Measurements from ENCODE around the gene AANAT. TPM values are rescaled to one million over a fixed set of nuclear protein-coding genes. Genes with fewer than 3 reads are reported as not detected.
A peak's percentile ranks its signal among the peaks of the same experiment; 100 is the strongest.

AANAT gene
- total RNA-seq = not detected
- not detected for total RNA-seq (2013)
- 0 to 0.18 (median 0.06) reads per million in 29 experiments for total RNA-seq

DNA sequence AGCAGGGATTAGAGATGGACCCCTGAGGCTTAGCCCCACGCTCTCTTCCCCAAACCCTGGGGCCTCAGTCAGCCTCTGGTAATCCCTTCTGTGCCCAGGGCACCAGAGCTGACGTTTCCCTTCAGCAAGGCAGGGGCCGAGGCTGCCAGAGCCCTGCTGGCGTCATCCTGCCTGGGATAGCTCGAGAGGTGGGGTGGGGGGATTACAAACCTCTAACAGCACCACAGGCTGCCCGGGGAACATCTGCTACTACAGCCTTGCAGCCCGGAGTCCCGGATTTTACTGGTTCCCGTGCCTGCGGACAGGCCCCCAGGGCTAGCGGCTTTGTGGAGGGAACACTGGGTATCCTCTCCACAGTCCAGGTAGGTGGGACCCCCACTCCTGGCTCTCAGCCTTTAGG, at the start of gene AANAT:
Gene AANAT (plus strand): TSS at position 238 of the 400 bp plus-strand sequence. CDS start 1,144 bp downstream, outside the sequence.
- Histone ChIP-seq H3K27ac (ENCODE audit: low read length) (no peak within 1 kb of the TSS), H3K4me1 (ENCODE audit: control insufficient read depth in 1 of 2, extremely low read depth in 1 of 2, insufficient read depth in 2 of 2, low read length in 2 of 2) (peaks cover 0 to 6% of the 10 kb centered on the region in 2 experiments), H3K36me3 (ENCODE audit: control insufficient read depth in 2 of 2, extremely low read depth in 1 of 2, insufficient read depth in 1 of 2, low read length in 1 of 2) (peaks cover 9 to 14% of the 10 kb centered on the region in 2 donors), H3K9me3 (no peaks in the 10 kb centered on the region), H3K27me3 (replicated peaks in 1 of 2; ENCODE audit: control insufficient read depth in 2 of 2, extremely low read depth in 1 of 2, insufficient read depth in 2 of 2, low read length in 1 of 2) (peaks cover 0 to 2% of the 10 kb centered on the region in 2 experiments), H3K4me3 (ENCODE audit: control insufficient read depth in 1 of 2, extremely low read depth in 1 of 2, low read length in 1 of 2) (no peak within 1 kb of the TSS)
- POLR2A ChIA-PET = interaction anchor here in 1 of 2 donors (0.6 kb wide), 1 partner anchor 41 kb away, joined by 10 read pairs; no protein-coding TSS in a partner anchor
- Mint-ChIP-seq H3K9me3 (no peaks in the 10 kb centered on the region), H3K27me3 (no peaks in the 10 kb centered on the region), H3K27ac (no peak within 1 kb of the TSS), H3K36me3 (peaks cover 8% of the 10 kb centered on the region), H3K4me1 (peaks cover 3 to 5% (median 4%) of the 10 kb centered on the region in 3 donors), H3K4me3 (no peak within 1 kb of the TSS)
- DNase-seq (no peak), ATAC-seq (replicated peaks in 1 of 4) (no peak)
- CTCF ChIA-PET = interaction anchor here (0.6 to 1.8 kb wide), 7 partner anchors 34 to 642 kb away, joined by 3 to 5 read pairs (median 4); partner anchors contain the start of gene RHBDF2 (in 1 of the 2)
- WGBS (ENCODE audit: insufficient coverage) = 98% methylated on average over 7 of the region's 11 CpGs

DNA sequence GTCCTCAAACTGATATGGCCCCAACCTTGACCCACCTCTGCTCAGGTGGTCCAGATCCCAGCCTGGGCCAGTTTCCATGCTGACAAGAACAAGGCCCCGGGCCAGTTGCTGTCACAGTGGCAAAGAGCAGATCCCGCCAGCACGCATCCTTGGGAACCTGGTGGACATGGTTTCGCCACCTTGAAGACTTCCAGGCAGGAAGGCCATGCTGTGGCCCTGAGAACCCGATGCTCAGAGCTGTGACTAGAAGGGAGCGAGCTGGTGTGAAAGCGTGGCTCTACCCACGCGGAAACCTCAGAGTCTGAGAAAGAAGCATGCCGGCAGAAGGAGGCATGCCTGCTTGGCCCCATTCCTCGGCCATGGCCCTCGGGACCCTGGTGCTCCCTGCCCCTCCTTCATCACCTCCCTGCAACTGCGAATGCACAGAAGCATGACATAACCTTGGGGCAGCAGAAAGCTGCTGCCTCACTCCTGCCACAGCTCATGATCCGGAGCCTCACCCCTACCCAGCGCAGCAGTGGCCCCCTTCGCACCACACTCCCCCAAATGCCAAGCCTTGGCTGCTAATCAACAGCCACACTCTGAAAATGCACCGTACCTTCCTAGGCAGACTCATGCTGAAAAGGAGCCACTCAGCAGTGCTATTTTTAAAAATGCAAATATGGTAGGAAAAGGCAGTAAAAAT, 47.7 kb upstream of the AANAT start:
- Mint-ChIP-seq H3K9me3 (no peaks in the 10 kb centered on the region), H3K36me3 (peaks cover 13% of the 10 kb centered on the region), H3K27me3 (no peaks in the 10 kb centered on the region), H3K4me1 (peaks cover 19 to 33% (median 23%) of the 10 kb centered on the region in 3 donors), H3K27ac (no peak overlapping the region), H3K4me3 (no peak overlapping the region)
- no peaks in the 10 kb centered on the region for H3K27me3 ChIP-seq (replicated peaks in 1 of 2; ENCODE audit: control insufficient read depth in 2 of 2, extremely low read depth in 1 of 2, insufficient read depth in 2 of 2, low read length in 1 of 2)
- ChIA-PET POLR2A (no interaction called here), CTCF (interaction anchor here in 1 of 2 donors (0.5 to 0.8 kb wide), 2 partner anchors 15 to 434 kb away, joined by 3 to 4 read pairs; no protein-coding TSS in a partner anchor)
- peaks cover 0 to 3% of the 10 kb centered on the region in 2 experiments for H3K4me1 ChIP-seq (ENCODE audit: control insufficient read depth in 1 of 2, extremely low read depth in 1 of 2, insufficient read depth in 2 of 2, low read length in 2 of 2)
- 83% methylated on average over 13 of the region's 17 CpGs for WGBS (ENCODE audit: insufficient coverage)
- H3K9me3 ChIP-seq = no peaks in the 10 kb centered on the region
- no peak overlapping the region for H3K27ac ChIP-seq (ENCODE audit: low read length)
- no peak for DNase-seq
- H3K36me3 ChIP-seq (ENCODE audit: control insufficient read depth in 2 of 2, extremely low read depth in 1 of 2, insufficient read depth in 1 of 2, low read length in 1 of 2) = peaks cover 6 to 11% of the 10 kb centered on the region in 2 donors
- ATAC-seq (replicated peaks in 1 of 4) = no peak
- H3K4me3 ChIP-seq (ENCODE audit: control insufficient read depth in 1 of 2, extremely low read depth in 1 of 2, low read length in 1 of 2) = no peak overlapping the region

DNA sequence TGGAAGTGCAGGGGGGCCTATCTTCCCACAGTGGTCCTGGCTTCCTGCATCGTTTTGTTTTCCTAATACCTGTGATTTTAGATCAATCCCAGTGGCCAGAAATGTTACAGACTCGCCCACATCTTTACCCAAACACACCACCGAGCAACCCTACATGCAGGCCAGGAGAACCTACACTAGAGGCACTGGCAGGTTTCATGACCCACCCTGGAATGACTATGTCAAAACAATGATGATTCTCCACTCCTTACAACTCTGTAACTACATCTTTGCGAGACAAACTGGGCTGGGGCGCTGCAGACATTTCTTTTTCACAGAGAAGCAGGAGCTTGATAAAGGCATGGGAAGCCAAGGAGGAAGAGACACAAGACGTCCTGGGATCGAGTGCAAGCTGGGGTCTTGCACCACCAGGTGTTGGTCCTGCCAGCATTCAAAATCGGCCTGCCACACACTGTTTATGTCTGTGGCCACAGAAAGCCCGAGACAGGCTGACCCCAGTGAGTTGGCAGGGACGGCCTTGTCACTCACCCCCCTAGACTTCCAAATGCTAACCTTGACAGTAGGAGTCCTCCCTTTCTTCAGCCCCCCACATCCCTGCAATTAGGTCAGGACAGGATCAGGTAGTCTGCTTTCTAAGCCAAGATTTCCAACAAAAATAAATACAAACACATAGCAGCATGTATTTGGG, 46.9 kb upstream of the AANAT start:
- H3K27ac ChIP-seq (ENCODE audit: low read length) = no peak overlapping the region
- Mint-ChIP-seq H3K27ac (no peak overlapping the region), H3K4me3 (no peak overlapping the region), H3K9me3 (no peaks in the 10 kb centered on the region), H3K4me1 (peaks cover 19 to 36% (median 24%) of the 10 kb centered on the region in 3 donors), H3K36me3 (peaks cover 13% of the 10 kb centered on the region), H3K27me3 (no peaks in the 10 kb centered on the region)
- H3K9me3 ChIP-seq = no peaks in the 10 kb centered on the region
- peaks cover 6 to 11% of the 10 kb centered on the region in 2 donors for H3K36me3 ChIP-seq (ENCODE audit: control insufficient read depth in 2 of 2, extremely low read depth in 1 of 2, insufficient read depth in 1 of 2, low read length in 1 of 2)
- ATAC-seq (replicated peaks in 1 of 4) = no peak
- no peak overlapping the region for H3K4me3 ChIP-seq (ENCODE audit: control insufficient read depth in 1 of 2, extremely low read depth in 1 of 2, low read length in 1 of 2)
- 96% methylated on average over 5 of the region's 10 CpGs for WGBS (ENCODE audit: insufficient coverage)
- no peaks in the 10 kb centered on the region for H3K27me3 ChIP-seq (replicated peaks in 1 of 2; ENCODE audit: control insufficient read depth in 2 of 2, extremely low read depth in 1 of 2, insufficient read depth in 2 of 2, low read length in 1 of 2)
- H3K4me1 ChIP-seq (ENCODE audit: control insufficient read depth in 1 of 2, extremely low read depth in 1 of 2, insufficient read depth in 2 of 2, low read length in 2 of 2) = peaks cover 0 to 3% of the 10 kb centered on the region in 2 experiments
- POLR2A ChIA-PET = no interaction called here
- DNase-seq = no peak
- CTCF ChIA-PET = interaction anchor here in 1 of 2 donors (0.8 kb wide), 1 partner anchor 16 kb away, joined by 3 read pairs; no protein-coding TSS in a partner anchor

DNA sequence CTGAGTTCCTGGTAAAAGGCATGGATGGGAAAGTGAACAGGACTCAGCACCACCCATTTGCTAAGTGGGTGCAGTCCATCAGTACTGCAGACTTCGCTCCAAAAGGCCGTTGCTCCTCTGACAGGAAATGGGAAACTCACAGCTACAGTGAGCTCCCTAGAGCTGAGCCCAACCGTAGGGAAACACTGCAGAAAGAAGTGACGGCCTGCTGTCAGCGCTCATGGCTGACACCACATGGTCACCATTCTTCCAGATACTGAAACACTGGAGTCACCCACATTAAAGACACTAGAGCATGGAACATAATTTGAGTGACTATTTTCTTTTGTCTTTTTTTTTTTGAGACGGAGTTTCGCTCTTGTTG, 46.4 kb upstream of the AANAT start:
- Mint-ChIP-seq H3K27me3 (no peaks in the 10 kb centered on the region), H3K9me3 (no peaks in the 10 kb centered on the region), H3K36me3 (peaks cover 13% of the 10 kb centered on the region), H3K27ac (no peak overlapping the region), H3K4me3 (no peak overlapping the region), H3K4me1 (peaks cover 19 to 40% (median 29%) of the 10 kb centered on the region in 3 donors)
- ChIA-PET POLR2A (no interaction called here), CTCF (no interaction called here)
- DNase-seq (no peak), ATAC-seq (replicated peaks in 1 of 4) (no peak)
- H3K4me3 ChIP-seq (ENCODE audit: control insufficient read depth in 1 of 2, extremely low read depth in 1 of 2, low read length in 1 of 2) = no peak overlapping the region
- no peak overlapping the region for H3K27ac ChIP-seq (ENCODE audit: low read length)
- H3K4me1 ChIP-seq (ENCODE audit: control insufficient read depth in 1 of 2, extremely low read depth in 1 of 2, insufficient read depth in 2 of 2, low read length in 2 of 2) = peaks cover 0 to 3% of the 10 kb centered on the region in 2 experiments
- WGBS (ENCODE audit: insufficient coverage) = 95% methylated on average over 5 of the region's 7 CpGs
- H3K9me3 ChIP-seq = no peaks in the 10 kb centered on the region
- no peaks in the 10 kb centered on the region for H3K27me3 ChIP-seq (replicated peaks in 1 of 2; ENCODE audit: control insufficient read depth in 2 of 2, extremely low read depth in 1 of 2, insufficient read depth in 2 of 2, low read length in 1 of 2)
- H3K36me3 ChIP-seq (ENCODE audit: control insufficient read depth in 2 of 2, extremely low read depth in 1 of 2, insufficient read depth in 1 of 2, low read length in 1 of 2) = peaks cover 6 to 11% of the 10 kb centered on the region in 2 donors

DNA sequence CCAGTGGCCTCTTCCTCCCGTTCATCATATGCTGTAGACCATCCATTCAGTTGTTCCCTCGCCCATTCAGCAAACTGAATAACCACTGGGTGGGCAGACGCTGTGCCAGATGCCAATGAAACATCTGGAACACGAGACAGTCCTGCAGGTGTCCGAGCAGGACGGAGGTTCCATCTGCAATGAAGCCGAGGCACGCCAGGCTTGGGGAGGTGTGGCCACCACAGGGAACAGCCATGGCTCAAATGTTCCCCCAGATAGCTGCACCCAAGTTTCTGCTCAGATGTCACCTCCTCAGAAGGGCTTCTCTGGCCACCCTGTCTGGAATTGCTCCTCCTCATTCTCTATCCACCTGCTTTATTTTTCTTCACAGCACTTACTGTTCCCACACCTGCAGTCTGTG, 45.0 kb upstream of the AANAT start:
- Mint-ChIP-seq H3K4me3 (no peak overlapping the region), H3K36me3 (peaks cover 10% of the 10 kb centered on the region), H3K9me3 (no peaks in the 10 kb centered on the region), H3K27me3 (no peaks in the 10 kb centered on the region), H3K27ac (peak overlapping the region in 1 of 2 donors; percentile 61), H3K4me1 (peaks cover 21 to 46% (median 35%) of the 10 kb centered on the region in 3 donors)
- H3K4me3 ChIP-seq (ENCODE audit: control insufficient read depth in 1 of 2, extremely low read depth in 1 of 2, low read length in 1 of 2) = no peak overlapping the region
- H3K9me3 ChIP-seq = no peaks in the 10 kb centered on the region
- ATAC-seq (replicated peaks in 1 of 4) (no peak), DNase-seq (no peak)
- H3K4me1 ChIP-seq (ENCODE audit: control insufficient read depth in 1 of 2, extremely low read depth in 1 of 2, insufficient read depth in 2 of 2, low read length in 2 of 2) = peaks cover 0 to 3% of the 10 kb centered on the region in 2 experiments
- ChIA-PET POLR2A (interaction anchor here in 1 of 2 donors (0.6 kb wide), 1 partner anchor 1322 kb away, joined by 3 read pairs; no protein-coding TSS in a partner anchor), CTCF (interaction anchor here in 1 of 2 donors (0.6 kb wide), 1 partner anchor 124 kb away, joined by 6 read pairs; no protein-coding TSS in a partner anchor)
- no peaks in the 10 kb centered on the region for H3K27me3 ChIP-seq (replicated peaks in 1 of 2; ENCODE audit: control insufficient read depth in 2 of 2, extremely low read depth in 1 of 2, insufficient read depth in 2 of 2, low read length in 1 of 2)
- H3K27ac ChIP-seq (ENCODE audit: low read length) = no peak overlapping the region
- WGBS (ENCODE audit: insufficient coverage) = 98% methylated on average over 8 of the region's 8 CpGs
- H3K36me3 ChIP-seq (ENCODE audit: control insufficient read depth in 2 of 2, extremely low read depth in 1 of 2, insufficient read depth in 1 of 2, low read length in 1 of 2) = peaks cover 3 to 6% of the 10 kb centered on the region in 2 donors

DNA sequence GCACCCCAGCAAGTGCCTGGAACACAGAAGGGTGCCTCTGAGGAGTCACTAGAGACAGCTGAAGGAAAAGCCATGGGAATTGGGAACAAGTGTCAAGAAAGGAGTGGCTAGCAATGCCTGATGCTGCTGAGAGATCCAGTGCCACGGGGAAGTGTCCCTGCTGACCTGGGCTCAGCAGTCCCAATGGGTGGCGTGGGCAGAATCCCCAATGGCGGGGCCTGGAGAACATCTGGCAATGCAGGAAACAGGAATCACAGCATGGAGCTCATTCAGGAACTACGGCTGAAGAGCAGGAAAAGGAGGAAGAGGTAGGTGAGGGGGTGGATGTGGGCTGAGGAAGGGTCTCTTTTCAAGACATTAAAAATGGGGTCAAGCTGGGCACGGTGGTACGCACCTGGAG, 44.5 kb upstream of the AANAT start:
- no peaks in the 10 kb centered on the region for H3K9me3 Mint-ChIP-seq
- H3K27ac Mint-ChIP-seq = peak overlapping the region in 1 of 2 donors; percentile 61
- WGBS (ENCODE audit: insufficient coverage) = 89% methylated on average over 6 of the region's 6 CpGs
- Histone ChIP-seq H3K4me1 (ENCODE audit: control insufficient read depth in 1 of 2, extremely low read depth in 1 of 2, insufficient read depth in 2 of 2, low read length in 2 of 2) (peaks cover 0 to 3% of the 10 kb centered on the region in 2 experiments), H3K27ac (ENCODE audit: low read length) (no peak overlapping the region), H3K27me3 (replicated peaks in 1 of 2; ENCODE audit: control insufficient read depth in 2 of 2, extremely low read depth in 1 of 2, insufficient read depth in 2 of 2, low read length in 1 of 2) (no peaks in the 10 kb centered on the region), H3K36me3 (ENCODE audit: control insufficient read depth in 2 of 2, extremely low read depth in 1 of 2, insufficient read depth in 1 of 2, low read length in 1 of 2) (peaks cover 0 to 6% of the 10 kb centered on the region in 2 donors), H3K4me3 (ENCODE audit: control insufficient read depth in 1 of 2, extremely low read depth in 1 of 2, low read length in 1 of 2) (no peak overlapping the region), H3K9me3 (no peaks in the 10 kb centered on the region)
- ATAC-seq (replicated peaks in 1 of 4) (no peak), DNase-seq (no peak)
- POLR2A ChIA-PET = interaction anchor here in 1 of 2 donors (0.6 kb wide), 1 partner anchor 1322 kb away, joined by 3 read pairs; no protein-coding TSS in a partner anchor
- no peak overlapping the region for H3K4me3 Mint-ChIP-seq
- H3K27me3 Mint-ChIP-seq = no peaks in the 10 kb centered on the region
- peaks cover 5% of the 10 kb centered on the region for H3K36me3 Mint-ChIP-seq
- peaks cover 17 to 43% (median 32%) of the 10 kb centered on the region in 3 donors for H3K4me1 Mint-ChIP-seq
- CTCF ChIA-PET = no interaction called here

Data from T-cell (primary cell).